ENCODE measurements around the gene JUP.

- TF ChIP-seq EZH2 (IDR thresholded peaks at IDR 0.05; ENCODE audit: borderline replicate concordance) = no peak
- TF ChIP-seq CTCF (IDR thresholded peaks at IDR 0.05; ENCODE audit: poor library complexity) = peak; percentile 95
- TF ChIP-seq EZH2phosphoT487 (IDR thresholded peaks at IDR 0.05; ENCODE audit: low read depth, severe bottlenecking, unreplicated experiment) = no peak
Measured at GRCh38 chr17:41801374-41802271, 15.1 kb upstream of the JUP start.

All from hepatocyte (in vitro differentiated cells).